K562 (cell line): ENCODE results near the gene FGF5.

Experiments used
- CREB1 ChIP-seq, 2 experiments: sonication (generic) in 1 of 2; formaldehyde crosslinking in 1 of 2; IDR thresholded peaks; 2 replicates each; pipeline versions ENCODE4 v1.6.1 to v1.8.0; 2012 to 2022; ENCODE audit warnings: inconsistent platforms in 1 of 2, mild to moderate bottlenecking in 1 of 2, missing genetic modification reagents in 1 of 2, moderate library complexity in 1 of 2
- EZH2 ChIP-seq: IDR thresholded peaks from 2 replicates; pipeline ENCODE4 v1.6.1; 2012; ENCODE audit warnings: low read depth, mild to moderate bottlenecking, inconsistent platforms, low read length, borderline replicate concordance
- PCBP1 ChIP-seq: fragments of 200-400 bp; formaldehyde crosslinking; IDR thresholded peaks from 2 replicates; pipeline ENCODE4 v1.6.1; 2018; ENCODE audit warnings: mild to moderate bottlenecking, low read depth, low read length; ENCODE audit not compliant: poor library complexity, severe bottlenecking
- XRCC4 ChIP-seq: IDR thresholded peaks from one replicate; pipeline ENCODE4 v1.6.1; 2011; ENCODE audit not compliant: insufficient read depth, insufficient read length; ENCODE audit errors: extremely low read depth
- TF ChIP-seq, protein P1 (sequence below): sonication (generic); formaldehyde crosslinking; IDR thresholded peaks from 2 replicates; pipeline ENCODE4 v1.8.1; 2023; ENCODE audit warnings: mild to moderate bottlenecking, missing genetic modification reagents

DNA sequence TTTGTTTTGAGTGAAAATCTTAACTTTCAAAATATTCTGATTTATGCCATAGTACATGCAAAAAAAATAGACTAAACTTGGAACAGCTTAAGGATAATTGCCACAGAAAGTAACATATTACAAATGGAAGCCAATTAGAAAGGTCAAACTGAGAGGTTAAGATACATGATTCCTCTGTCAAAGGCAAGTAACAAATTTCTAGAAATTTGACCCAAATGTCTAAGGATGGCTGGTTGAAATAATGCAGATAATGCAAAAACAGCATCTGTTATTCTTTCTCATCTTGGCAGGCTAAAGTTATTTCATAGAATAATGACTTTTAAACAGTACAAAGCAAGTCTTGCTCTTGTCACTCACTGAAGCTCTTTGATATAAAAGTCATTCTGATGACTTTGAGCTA, 10.5 kb downstream of the FGF5 start:
- TF ChIP-seq XRCC4 (no peak), CREB1 (IDR thresholded peaks at IDR 0.05) (no peak), CREB1 (CRISPR knock-in tag; IDR thresholded peaks at IDR 0.05) (no peak), EZH2 (no peak), PCBP1 (no peak)
- TF ChIP-seq, protein P1, sequence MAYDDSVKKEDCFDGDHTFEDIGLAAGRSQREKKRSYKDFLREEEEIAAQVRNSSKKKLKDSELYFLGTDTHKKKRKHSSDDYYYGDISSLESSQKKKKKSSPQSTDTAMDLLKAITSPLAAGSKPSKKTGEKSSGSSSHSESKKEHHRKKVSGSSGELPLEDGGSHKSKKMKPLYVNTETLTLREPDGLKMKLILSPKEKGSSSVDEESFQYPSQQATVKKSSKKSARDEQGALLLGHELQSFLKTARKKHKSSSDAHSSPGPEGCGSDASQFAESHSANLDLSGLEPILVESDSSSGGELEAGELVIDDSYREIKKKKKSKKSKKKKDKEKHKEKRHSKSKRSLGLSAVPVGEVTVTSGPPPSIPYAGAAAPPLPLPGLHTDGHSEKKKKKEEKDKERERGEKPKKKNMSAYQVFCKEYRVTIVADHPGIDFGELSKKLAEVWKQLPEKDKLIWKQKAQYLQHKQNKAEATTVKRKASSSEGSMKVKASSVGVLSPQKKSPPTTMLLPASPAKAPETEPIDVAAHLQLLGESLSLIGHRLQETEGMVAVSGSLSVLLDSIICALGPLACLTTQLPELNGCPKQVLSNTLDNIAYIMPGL, result no peak
